Measurements from ENCODE around the gene TM4SF4. TPM values are rescaled to one million over a fixed set of nuclear protein-coding genes. Genes with fewer than 3 reads are reported as not detected.

The TM4SF4 gene
- total and polyA plus RNA-seq, 2 of the 8 experiments (the other 6 are each of a cell fraction or from before 2014, with no cell fraction given) = not detected

DNA sequence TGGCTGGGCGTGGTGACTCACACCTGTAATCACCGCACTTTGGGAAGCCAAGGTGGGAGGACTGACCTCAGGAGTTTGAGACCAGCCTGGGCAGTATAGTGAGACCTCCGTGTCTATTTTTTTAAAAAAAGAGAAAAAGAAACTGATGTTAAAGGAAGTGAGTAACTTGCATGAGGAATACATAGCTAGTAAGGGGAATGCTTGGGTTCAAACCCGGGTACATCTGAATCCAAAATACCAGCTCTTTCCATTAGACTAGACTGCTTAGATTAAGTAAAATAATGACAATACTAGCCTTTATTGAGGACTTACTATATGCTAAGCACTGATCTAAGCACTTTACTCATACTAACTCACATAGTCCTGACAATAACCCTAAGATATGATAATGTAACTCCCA is 22.4 kb downstream of the TM4SF4 start:
- Histone ChIP-seq H2BK12ac (ENCODE audit: low read depth, low read length) (no peak overlapping the region), H4K91ac (replicated peaks; ENCODE audit: insufficient read length, low read length) (no peak overlapping the region), H4K20me1 (replicated peaks in 1 of 2; ENCODE audit: control insufficient read depth in 1 of 2, insufficient read depth in 2 of 2, low read length in 2 of 2) (no peaks in the 10 kb centered on the region), H3K4me3 (ENCODE audit: extremely low read depth in 1 of 4, insufficient read depth in 2 of 4, low read depth in 3 of 4, low read length in 4 of 4) (no peak overlapping the region), H2BK120ac (replicated peaks; ENCODE audit: low read depth, low read length) (no peak overlapping the region), H3K56ac (replicated peaks; ENCODE audit: insufficient read length, low read depth, low read length) (no peak overlapping the region), H2AK5ac (ENCODE audit: low read depth, low read length) (no peak overlapping the region), H3K23ac (ENCODE audit: insufficient read length) (no peak overlapping the region), H2AFZ (ENCODE audit: low read length) (no peak overlapping the region), H3K27me3 (replicated peaks in 1 of 4; ENCODE audit: control insufficient read depth in 3 of 4, extremely low read depth in 1 of 4, insufficient read depth in 3 of 4, low read length in 3 of 4) (no peaks in the 10 kb centered on the region), H2BK15ac (ENCODE audit: low read length) (no peak overlapping the region), H3K4me2 (ENCODE audit: insufficient read depth in 1 of 2, low read depth in 2 of 2, low read length in 2 of 2) (no peak overlapping the region), H2BK20ac (ENCODE audit: low read length) (no peak overlapping the region), H3K9me3 (ENCODE audit: insufficient read depth in 2 of 2, low read depth in 1 of 2, low read length in 1 of 2) (no peaks in the 10 kb centered on the region), H3K79me2 (ENCODE audit: control insufficient read depth in 1 of 2, insufficient read depth in 2 of 2, low read length in 2 of 2) (no peaks in the 10 kb centered on the region; a peak in 1 of 4 replicates), H3K36me3 (ENCODE audit: control insufficient read depth in 2 of 4, insufficient read depth in 4 of 4, low read length in 3 of 4) (no peaks in the 10 kb centered on the region), H4K5ac (ENCODE audit: insufficient read length, low read depth, low read length) (no peak overlapping the region), H3K14ac (ENCODE audit: insufficient read length) (no peak overlapping the region), H3K18ac (ENCODE audit: extremely low read depth, low read length) (no peak overlapping the region), H3K4ac (replicated peaks; ENCODE audit: insufficient read length, low read depth, low read length) (no peak overlapping the region), H2BK5ac (ENCODE audit: low read depth, low read length) (no peak overlapping the region), H4K8ac (ENCODE audit: extremely low read depth, insufficient read depth, low read length) (no peak overlapping the region), H3K23me2 (ENCODE audit: low read depth, low read length) (no peaks in the 10 kb centered on the region), H3K79me1 (ENCODE audit: low read depth, low read length) (no peaks in the 10 kb centered on the region), H3K27ac (ENCODE audit: low read depth, low read length) (no peak overlapping the region), H3K9ac (replicated peaks in 1 of 4; ENCODE audit: extremely low read depth in 1 of 4, low read depth in 3 of 4, low read length in 3 of 4) (no peak overlapping the region), H3K4me1 (replicated peaks in 1 of 4; ENCODE audit: control insufficient read depth in 3 of 4, insufficient read depth in 4 of 4, low read length in 3 of 4) (peaks cover 0 to 3% (median under 1%) of the 10 kb centered on the region in 4 experiments; a peak in 3 of 7 replicates)
- TF ChIP-seq EZH2 (IDR thresholded peaks at IDR 0.05; ENCODE audit: low read depth, low read length, severe bottlenecking) (no peak), CBX8 (IDR thresholded peaks at IDR 0.05; ENCODE audit: borderline replicate concordance, low read depth, low read length) (no peak), SIRT6 (IDR thresholded peaks at IDR 0.05; ENCODE audit: low read length) (no peak)
- CTCF ChIA-PET (ENCODE audit: partially characterized antibody) = interaction anchor here (0.6 to 4.4 kb wide), 7 partner anchors 9 to 275 kb away, joined by 3 to 25 read pairs (median 4); partner anchors contain the start of gene COMMD2
- 97% methylated on average over 4 of the region's 4 CpGs; no CpG with 5 or more reads in 1 of the 2 experiments for WGBS, 2 experiments (ENCODE audit: extremely low coverage in 1 of 2, insufficient coverage in 1 of 2, insufficient read length in 1 of 2, insufficient replicate concordance in 2 of 2, low coverage in 1 of 2, low lambda C conversion rate in 2 of 2, missing lambda C conversion rate in 1 of 2)
- POLR2A ChIA-PET (ENCODE audit: partially characterized antibody) = no interaction called here
- DNase-seq (ENCODE audit: low read depth in 1 of 2, low spot score in 2 of 2) (no peak), FAIRE-seq (no peak)

Data from H1 (cell line).